Neural cell (in vitro differentiated cells): Measurements from ENCODE around the gene MPND.

ENCODE experiments used
- CTCF ChIP-seq: fragments of 450-650 bp; IDR thresholded peaks from 2 replicates; pipeline ENCODE4 v1.5.1; 2014; ENCODE audit warnings: antibody characterized with exemption, mild to moderate bottlenecking, moderate library complexity; ENCODE audit not compliant: poor library complexity, severe bottlenecking
- SMC3 ChIP-seq: fragments of 450-650 bp; conservative IDR thresholded peaks from 2 replicates; pipeline ENCODE4 v1.6.1; 2014; ENCODE audit warnings: antibody characterized with exemption, mild to moderate bottlenecking, moderate library complexity; ENCODE audit not compliant: poor library complexity
- TAF1 ChIP-seq: IDR thresholded peaks from 2 replicates; pipeline ENCODE4 v1.6.1; 2012; ENCODE audit warnings: low read depth

GRCh38 chr19:4303819-4304537, 39.4 kb upstream of the MPND start:
- TF ChIP-seq CTCF (no peak), SMC3 (no peak), TAF1 (no peak)
